GM19035 (cell line): Measurements from ENCODE around the gene IKBKG.
"Not testable (repeated sequence)": the region's sequence is repeated elsewhere in the genome, so short reads cannot be mapped to it uniquely, and the experiment has no call there.

Experiments used
- ATAC-seq: cut with Tn5 transposase; IDR thresholded peaks from one replicate; pipeline ENCODE4 v1.9.1; 2021; ENCODE audit not compliant: unreplicated experiment

The IKBKG gene, protein sequence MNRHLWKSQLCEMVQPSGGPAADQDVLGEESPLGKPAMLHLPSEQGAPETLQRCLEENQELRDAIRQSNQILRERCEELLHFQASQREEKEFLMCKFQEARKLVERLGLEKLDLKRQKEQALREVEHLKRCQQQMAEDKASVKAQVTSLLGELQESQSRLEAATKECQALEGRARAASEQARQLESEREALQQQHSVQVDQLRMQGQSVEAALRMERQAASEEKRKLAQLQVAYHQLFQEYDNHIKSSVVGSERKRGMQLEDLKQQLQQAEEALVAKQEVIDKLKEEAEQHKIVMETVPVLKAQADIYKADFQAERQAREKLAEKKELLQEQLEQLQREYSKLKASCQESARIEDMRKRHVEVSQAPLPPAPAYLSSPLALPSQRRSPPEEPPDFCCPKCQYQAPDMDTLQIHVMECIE

DNA sequence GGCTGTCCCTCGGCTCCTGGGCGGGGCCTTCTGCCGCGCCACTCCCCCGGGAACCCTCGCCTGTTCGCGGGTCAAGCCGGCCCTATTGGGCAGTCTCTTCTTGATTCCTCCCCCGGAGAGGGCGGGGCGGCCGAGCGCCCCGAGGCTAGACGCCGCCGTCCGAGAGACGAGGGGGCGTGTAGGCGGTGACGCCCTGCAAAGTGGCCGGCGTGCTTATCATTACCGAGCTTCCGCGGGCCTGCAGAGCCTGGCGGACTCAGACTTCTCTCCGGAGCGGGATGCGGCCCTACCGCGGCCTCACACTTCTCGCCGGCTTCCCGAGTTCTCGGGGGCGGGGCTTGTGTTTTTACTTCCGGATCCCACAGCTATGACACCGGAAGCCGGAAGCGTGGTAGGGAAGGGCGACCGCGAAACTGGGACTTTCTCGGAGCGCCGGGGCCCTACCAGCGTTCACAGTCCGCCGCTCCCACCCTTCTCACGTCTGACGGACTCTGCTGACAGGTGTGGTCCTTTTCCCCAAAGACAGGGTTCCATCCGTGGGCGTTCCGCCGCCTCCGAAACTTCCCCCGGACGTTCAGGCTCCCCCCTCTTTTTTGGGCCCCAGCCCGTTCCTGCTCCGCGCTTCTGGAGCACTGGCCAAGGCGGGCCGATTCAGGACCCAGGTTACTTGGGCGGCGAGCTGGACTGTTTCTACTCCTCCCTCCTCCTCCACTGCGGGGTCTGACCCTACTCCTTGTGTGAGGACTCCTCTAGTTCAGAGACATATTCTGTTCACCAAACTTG, at the start of gene IKBKG:
IKBKG (plus strand) TSS at position 376 of the 783 bp plus-strand sequence. CDS start 4,383 bp downstream, outside the sequence.
- ATAC-seq: peak; percentile 78

DNA sequence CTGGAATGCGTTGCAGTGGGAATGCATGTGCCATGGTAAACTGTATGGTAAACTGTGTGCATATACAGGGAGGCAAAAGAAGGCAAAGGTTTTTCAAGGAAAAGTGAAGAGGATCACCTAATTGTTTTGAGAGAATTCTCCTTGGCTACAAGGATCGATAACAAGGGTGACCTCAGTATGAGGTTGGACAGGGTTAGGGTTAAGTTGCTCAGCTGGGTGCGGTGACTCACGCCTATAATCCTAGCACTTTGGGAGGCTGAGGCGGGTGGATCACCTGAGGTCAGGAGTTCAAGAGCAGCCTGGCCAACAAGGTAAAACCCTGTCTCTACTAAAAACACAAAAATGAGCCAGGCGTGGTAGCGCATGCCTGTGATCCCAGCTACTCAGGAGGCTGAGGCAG, 46.0 kb upstream of the IKBKG start:
- not testable (repeated sequence) for ATAC-seq

DNA sequence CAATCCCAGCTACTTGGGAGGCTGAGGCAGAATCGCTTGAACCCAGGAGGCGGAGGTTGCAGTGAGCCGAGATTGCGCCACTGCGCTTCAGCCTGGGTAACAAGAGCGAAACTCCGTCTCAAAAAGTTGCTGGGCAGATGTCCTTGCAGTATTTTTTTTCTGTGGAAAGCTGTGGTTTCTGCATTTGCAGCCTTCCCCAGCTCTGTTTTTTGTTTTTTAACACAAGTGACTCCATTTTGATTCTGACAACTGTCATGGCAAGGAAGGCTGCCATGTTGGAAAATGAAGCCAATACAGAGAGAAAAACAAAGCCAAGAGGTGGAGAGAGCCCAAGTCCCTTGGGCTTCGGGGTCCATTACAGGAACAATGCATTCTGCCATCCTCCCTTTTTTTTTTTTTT, 45.3 kb upstream of the IKBKG start:
- no peak for ATAC-seq

DNA sequence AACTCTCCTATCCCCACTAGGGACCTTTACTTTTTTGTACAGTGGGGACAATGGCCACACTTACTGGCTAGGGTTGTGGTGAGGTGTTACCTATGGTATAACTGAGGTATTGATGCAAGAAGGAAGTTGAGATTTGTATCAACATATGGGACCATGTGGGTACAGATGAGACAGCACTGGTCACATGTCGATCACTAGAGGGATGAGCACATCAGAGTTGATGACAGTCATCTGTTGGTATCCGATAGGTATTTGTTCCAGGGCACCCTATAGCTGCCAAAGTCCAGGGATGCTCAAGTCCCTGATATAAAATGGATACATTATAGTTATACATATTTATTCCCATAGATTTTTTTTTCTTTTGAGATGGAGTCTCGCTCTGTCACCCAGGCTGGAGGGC, 44.4 kb upstream of the IKBKG start:
- no peak for ATAC-seq

DNA sequence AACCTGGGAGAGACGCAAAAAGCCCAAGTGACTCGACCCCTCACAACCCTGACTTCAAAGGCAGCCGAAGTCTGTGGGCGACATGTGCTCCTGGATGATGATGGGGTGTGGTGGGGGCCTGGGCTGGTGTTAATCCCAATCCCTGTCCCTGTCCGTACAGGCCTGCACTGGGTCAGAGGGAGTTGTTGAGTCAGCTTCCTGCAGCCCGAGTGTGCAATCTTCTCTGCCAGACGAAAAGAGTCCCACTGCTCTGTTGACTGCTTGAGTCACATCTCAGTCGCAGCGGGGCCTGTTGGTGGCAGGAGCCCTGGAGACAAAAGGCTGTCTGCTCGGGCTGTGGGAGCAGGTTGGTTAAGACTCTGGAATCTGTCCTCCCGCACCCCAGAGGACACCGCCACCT, 41.7 kb upstream of the IKBKG start:
- no peak for ATAC-seq

DNA sequence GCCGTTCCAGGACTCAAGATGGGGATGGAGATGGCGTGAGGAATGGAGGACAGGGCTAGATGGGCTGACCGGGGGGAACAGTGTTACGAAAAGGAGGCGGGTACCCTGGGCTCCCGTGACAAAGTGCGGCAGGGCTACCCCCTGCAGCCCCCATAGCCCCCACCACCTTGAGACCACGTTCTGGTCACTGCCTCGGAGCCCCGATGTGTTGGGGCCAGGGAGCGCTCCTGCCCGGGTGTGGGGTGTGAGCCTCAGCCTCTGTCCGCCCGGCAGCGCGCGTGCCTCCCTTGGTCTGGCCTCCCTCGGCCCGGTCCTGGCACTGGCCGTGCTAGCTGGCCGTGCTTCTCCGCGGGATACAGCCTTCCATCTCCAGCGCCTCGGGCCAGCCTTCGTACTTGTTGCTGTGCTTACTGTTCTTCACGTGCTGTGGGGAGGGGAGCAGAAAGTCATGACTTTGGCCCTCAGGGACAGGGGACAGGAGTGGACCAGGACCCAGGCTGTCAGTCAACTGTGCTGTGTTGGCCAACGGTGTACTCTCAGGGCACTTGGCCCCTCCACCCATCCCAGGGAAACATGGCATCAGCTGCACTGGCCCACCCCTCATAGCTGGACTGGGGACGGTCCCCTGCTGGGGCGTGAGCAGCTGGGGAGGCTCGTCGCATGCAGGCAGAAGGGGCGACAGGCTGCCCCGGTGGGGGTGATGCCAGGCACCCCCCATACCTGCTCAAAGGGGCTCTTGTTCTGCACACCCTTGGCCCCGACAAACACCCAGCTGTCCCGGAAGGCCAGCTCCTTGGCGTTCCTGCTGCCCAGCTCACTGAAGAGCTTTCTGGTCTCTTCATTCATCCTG, 40.7 kb upstream of the IKBKG start:
- ATAC-seq: no peak

DNA sequence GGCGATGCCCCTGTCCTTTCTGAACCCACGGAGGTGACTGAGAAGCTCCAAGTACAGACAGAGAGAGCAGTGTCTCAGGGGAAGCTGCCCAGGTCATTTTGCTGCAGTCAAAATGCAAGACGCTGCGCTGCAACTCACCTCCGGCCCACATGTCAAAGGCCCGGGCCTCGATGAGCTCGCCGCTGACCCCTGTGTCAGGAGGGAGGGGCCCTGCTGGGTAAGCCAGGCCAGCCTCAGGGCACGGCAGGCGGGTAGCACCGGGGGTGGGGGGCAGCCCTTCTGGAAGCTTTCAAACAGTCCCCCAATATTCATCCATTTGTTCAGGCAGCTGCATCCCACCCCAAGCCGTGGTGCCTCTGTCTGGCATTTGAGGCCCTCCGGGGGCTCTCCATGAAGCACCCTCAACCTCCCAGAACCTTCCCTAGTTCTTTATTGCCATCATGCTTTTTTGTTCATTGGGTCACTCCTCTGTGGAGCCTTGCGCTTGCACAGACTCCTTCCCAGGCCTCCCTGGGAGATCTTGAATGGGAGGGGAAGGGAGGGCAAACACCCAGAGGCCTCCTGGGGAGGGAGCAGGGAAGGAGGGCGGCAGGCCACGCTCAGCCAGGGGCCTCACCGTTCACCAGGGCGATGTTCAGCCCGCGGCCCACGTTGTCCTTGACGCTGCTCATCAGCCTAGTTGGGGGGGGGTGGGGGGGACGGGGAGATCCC, 39.6 kb upstream of the IKBKG start:
- ATAC-seq: no peak

DNA sequence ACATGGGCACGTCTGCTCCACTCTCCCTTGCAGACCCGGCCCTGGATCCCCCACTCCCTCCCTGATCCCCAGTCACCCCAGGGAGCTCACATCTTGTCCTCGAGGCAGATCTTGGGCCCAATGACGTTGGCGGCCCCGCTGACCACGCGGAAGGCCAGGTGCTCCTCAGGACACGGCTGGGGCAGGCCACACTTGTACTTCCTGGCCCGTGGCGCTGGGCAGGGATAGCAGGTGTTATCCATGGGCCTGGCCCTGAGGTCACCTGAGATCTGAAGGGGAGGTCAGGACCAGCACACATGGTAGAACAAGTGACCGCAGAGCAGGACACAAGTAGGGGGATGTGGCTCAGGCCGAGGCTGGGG, 39.1 kb upstream of the IKBKG start:
- ATAC-seq: no peak

DNA sequence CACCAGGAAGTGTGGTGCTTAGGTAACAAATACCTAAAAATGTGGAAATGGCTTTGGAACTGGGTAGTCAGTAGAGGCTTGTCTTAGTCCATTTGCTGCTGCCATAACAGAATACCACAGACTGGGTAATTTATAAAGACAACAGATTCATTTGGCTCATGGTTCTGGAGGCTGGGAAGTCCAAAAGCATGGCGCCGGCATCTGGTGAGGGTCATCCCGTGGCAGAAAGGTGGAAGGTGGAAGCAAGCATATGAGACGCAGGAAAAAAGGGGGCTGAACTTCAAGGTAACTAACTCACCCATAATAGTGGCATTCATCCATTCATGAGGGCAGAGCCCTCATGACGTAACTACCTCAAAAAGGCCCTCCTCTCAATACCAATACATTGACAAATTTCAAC, 38.0 kb upstream of the IKBKG start:
- no peak for ATAC-seq

DNA sequence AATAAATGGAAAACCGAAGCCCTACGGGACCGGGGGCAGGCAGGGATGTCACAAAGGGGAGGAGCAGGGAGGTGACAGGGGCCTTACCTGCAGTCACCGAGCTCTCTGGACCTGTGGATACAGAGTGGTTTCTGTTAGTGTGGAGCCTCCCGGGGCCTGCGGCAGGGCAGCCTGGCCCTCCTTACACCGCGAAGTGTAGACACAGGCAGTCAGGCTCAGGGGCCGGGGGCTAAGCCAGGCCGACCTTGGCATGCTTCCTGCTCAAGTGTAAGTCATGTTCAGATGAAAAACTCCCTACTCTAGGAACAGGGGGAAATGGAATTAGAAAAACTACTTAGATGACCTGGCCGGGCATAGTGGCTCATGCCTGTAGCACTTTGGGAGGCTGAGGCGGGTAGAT, 35.7 kb upstream of the IKBKG start:
- ATAC-seq: no peak

DNA sequence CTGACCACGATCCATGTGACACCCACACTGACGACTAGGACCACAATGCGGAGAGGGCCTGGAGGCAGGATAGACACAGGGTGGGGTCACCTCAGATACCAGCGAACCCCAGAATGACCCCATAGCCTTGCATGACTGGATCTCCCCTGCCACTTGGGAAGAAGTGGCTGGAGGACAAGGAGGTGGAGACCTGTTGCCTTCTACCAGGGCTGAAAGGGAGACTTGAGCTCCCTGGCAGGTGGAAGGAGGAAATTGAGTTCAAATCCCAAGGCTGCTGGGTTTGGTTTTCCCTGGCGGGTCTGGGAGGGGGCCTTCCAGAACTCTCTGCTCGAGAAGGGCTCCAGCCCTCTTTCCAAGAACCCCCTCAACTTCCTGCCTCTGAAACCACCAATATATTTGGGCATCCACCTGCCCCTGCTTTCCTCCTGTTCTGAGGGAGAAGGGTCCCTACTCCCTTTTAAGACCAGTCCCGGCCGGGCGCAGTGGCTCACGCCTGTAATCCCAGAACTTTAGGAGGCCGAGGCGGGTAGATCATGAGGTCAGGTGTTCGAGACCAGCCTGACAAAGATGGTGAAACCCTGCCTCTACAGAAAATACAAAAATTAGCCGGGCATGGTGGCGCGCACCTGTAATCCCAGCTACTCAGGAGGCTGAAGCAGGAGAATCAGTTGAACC, 34.4 kb upstream of the IKBKG start:
- no peak for ATAC-seq

DNA sequence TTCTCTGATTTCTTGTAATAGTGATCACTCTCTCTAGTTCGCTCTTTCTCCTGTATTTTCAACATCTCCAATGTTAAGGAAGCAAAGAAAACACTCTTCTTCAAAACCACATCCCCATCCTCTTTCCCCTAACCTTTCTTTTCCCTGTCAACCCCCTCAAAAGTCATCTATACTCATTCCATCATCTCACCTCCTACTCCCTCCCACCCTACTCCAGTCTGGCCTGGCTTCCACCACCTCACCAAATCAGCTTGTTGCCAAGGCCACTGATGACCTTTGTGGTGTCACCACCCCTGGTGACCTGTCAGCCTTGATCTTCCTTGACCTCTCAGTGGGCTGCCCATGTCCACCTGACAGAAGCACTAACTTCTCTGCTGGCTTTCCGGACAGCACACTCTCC, 33.7 kb upstream of the IKBKG start:
- ATAC-seq: no peak

DNA sequence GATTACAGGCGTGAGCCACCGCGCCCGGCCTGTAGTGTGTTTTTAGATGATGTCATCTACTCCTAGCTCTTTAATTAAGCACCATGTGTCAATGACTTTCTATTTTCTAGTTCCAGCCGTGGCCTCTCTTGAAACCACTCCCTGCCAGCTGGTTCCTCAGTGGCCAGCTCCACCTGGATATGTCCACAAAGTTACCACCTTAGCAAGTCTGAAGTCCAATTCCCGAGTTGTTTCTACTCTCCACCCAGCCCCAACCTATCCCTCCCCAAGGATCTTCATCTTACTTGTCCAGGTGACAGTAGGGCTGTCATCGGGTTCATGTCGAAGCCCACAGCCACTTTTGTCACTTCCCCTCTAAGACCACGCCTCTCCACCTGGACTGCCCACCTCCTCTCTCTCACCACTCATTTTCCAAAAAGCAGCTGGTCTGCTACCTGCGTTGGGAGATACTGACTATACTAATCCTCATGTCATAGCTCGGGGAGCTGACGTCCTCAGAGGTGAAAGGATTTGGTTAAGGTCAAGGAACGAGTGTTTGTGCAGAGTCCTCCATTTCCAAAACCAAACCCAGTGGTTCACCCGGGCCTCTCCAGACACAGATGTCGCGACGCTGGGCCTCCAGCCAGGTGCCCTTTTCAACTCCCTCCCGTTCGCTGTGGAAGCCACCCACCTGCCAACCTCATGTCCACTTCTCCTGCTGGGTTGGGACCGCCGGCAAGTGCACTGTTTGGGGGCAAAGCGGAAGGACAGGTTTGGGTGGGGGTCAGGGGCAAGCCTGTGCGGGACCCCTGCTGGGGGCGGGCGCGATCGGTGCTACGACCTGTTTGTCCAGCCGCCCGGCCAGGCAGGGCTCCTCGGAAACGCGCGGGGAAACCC, 32.1 kb upstream of the IKBKG start:
- peak; percentile 12 for ATAC-seq

DNA sequence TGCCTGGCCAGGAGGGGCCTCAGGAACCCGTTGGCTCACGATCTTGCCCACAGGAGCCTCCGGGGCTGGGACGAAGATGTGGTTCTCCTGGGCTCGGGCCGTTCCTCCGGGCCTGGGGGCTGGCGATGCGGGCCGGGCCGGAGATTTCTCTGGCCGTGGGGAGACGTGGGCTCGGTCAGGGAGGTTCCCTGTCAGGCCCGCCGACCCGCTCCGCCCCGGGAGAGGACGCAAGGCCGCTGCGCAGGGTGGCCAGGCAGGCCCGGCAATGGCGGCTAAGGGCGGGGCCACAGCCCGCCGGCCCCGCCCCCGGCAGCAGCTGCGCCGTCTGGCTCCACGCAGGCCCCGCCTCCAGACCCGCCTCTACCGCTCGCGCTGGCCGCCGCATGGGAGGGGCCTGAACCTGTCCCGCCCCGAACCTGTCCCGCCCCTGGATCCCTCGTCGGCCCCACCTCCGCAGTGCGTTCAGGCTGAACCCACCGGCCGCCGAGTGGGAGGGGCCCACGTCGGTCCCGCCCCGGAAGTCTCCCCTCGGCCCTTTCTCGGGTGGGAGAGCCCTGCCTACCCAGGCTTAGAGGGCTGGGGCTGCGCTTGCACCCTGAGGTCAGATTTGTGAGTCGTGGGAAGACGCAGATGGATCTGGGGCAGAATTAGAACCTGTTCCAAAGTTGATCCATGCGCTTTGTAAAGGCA, 31.3 kb upstream of the IKBKG start, which contains the start of gene FAM3A:
FAM3A (minus strand) TSS at position 267 of the 690 bp plus-strand sequence. CDS start 460 bp downstream, outside the sequence.
- ATAC-seq: peak; percentile 85

DNA sequence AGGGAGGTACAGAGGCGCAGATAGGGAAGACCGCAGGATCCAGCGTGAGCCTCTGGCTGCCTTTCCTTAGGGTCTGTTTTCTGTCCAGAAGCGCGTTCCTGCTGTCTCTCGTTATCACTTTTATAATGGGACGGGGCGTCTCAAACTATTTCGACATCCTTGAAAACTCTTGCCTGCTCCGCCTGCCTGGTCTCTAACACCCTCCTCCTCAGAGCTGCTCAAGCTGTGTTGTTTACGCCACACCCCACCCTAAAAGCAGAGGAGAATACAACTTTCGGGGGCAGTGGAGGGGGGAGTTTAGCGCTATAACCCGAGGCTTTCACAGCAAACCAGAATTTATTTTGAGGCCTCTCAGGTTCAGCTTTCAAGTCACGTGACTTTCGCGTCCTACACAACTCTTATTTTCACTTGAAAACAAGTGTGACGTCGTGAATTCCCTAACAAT, 30.7 kb upstream of the IKBKG start:
- peak; percentile 11 for ATAC-seq

DNA sequence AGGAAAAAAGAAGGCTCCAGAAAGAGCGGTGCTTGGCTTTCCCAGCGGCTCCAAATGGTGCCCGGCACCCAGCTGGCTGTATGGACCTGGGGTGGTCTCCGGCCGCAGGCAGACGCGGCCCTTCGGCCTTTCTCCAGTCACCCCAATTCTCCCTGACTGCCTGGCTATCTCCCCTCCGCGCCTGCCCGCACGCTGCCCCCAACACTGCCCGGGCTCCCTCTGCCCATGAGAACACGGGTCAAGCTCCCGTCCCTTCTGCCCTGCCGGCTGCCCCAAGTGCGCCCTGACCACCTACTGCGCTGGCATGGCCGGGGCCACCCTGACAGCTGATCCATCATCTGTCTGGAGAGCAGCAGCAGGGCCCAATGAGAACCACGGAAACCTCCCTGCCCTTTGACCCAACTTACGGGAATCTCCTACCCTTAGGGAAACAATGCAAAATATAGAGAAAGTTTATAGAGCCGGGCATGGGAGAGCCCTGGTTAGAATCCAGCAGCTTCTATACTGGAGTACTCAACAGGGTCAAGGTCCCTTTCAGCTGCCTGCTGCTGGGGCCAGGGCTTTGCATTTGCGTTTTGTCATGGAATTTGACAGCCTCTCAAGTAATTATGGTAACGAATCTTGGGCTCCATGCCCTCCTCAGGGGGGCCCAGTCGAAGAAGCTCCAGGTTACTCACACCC, 30.2 kb upstream of the IKBKG start:
- no peak for ATAC-seq

DNA sequence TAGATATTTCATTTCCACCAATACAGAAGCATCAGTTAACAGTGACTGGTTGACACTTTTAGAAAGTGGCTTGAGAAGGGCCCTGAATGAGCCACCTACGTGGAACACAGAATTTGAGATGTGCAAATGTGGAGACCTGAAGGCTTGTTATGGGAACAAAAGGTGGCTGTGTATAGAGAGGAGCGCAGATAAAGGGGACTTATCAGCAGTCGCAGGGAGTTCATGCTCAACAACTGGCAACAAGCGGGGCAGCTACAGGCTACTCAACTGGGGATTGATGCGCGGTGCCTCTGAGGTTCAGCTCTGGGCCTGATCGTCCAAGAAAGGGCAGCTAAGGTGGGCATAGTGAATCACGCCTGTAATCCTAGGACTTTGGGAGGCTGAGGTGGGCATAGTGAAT, 28.0 kb upstream of the IKBKG start:
- no peak for ATAC-seq
